ENCODE measurements around the gene DISC1.

The DISC1 gene

DNA sequence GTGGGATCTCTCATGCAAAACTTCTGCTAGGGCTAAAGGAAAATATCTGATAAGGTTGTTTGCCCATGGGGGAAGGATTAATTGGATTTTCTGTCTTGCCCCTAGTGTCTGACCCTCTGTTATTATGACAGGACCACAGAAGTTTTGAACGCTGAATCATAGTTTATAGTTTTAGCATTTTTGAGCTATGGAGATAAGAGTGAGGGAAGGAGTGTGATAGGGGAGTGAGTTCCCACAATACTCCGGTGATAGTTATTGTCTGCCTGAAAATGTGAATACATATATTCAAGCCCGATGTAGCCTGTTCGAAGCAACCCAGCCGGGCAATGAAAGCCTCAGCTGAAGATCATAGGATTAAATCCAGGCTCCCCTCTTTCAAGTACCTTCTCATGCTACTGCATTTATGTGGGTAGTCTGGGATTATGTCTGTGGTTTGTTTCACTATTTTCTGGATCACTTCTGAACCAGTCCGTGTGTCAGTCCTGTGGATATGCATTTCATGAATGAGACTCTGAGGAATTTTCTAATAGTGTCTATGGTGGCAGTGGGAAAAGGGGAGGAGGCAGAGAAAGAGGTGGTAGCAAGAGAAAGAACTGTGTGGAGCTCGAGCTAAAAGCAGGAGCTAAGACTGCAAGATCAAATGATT is 258.7 kb downstream of the DISC1 start:
- no peaks in the 10 kb centered on the region for H3K27me3 ChIP-seq (ENCODE audit: low read length)
- no peaks in the 10 kb centered on the region; the same call in 1 of the 2 replicates for H3K9me2 ChIP-seq (replicated peaks; ENCODE audit: insufficient read depth, low read length)
- TF ChIP-seq CTCF (IDR thresholded peaks at IDR 0.05; ENCODE audit: insufficient read depth, low read length, poor library complexity, severe bottlenecking): no peak
- TF ChIP-seq EZH2phosphoT487 (conservative IDR thresholded peaks at IDR 0.05; ENCODE audit: low read length): no peak
- H3F3A ChIP-seq (ENCODE audit: insufficient read depth): no peaks in the 10 kb centered on the region
- H3K4me3 ChIP-seq (ENCODE audit: insufficient read depth, low read length, poor library complexity, severe bottlenecking): no peak overlapping the region
- H3K4me2 ChIP-seq (ENCODE audit: low read depth, low read length, poor library complexity, severe bottlenecking): no peak overlapping the region
- no peak overlapping the region for H3K27ac ChIP-seq (ENCODE audit: low read depth, low read length)
- no peak overlapping the region for H3K9ac ChIP-seq (ENCODE audit: low read length)
- no peaks in the 10 kb centered on the region for H3K9me3 ChIP-seq (ENCODE audit: insufficient read depth, low read length)
- H3K79me2 ChIP-seq (ENCODE audit: insufficient read depth, low read length): no peaks in the 10 kb centered on the region
- H2AFZ ChIP-seq (ENCODE audit: low read depth, low read length, severe bottlenecking): no peak overlapping the region
- no peaks in the 10 kb centered on the region for H3K36me3 ChIP-seq (ENCODE audit: low read length)
- H4K20me1 ChIP-seq (ENCODE audit: low read depth, low read length): no peaks in the 10 kb centered on the region

- Histone ChIP-seq H3K9me3 (ENCODE audit: insufficient read depth, low read length) (no peaks in the 10 kb centered on the region), H3K36me3 (ENCODE audit: low read length) (no peaks in the 10 kb centered on the region), H4K20me1 (ENCODE audit: low read depth, low read length) (no peaks in the 10 kb centered on the region), H3K4me2 (ENCODE audit: low read depth, low read length, poor library complexity, severe bottlenecking) (no peak overlapping the region), H3K27ac (ENCODE audit: low read depth, low read length) (no peak overlapping the region), H3K4me3 (ENCODE audit: insufficient read depth, low read length, poor library complexity, severe bottlenecking) (no peak overlapping the region), H3K9ac (ENCODE audit: low read length) (no peak overlapping the region), H3K9me2 (replicated peaks; ENCODE audit: insufficient read depth, low read length) (no peaks in the 10 kb centered on the region; the same call in 1 of the 2 replicates), H2AFZ (ENCODE audit: low read depth, low read length, severe bottlenecking) (no peak overlapping the region), H3K79me2 (ENCODE audit: insufficient read depth, low read length) (no peaks in the 10 kb centered on the region), H3K27me3 (ENCODE audit: low read length) (no peaks in the 10 kb centered on the region), H3F3A (ENCODE audit: insufficient read depth) (no peaks in the 10 kb centered on the region)
- no peak for TF ChIP-seq EZH2phosphoT487 (conservative IDR thresholded peaks at IDR 0.05; ENCODE audit: low read length)
- no peak for TF ChIP-seq CTCF (IDR thresholded peaks at IDR 0.05; ENCODE audit: insufficient read depth, low read length, poor library complexity, severe bottlenecking)
Measured at GRCh38 chr1:231887166-231887565, 260.6 kb downstream of the DISC1 start.

DNA sequence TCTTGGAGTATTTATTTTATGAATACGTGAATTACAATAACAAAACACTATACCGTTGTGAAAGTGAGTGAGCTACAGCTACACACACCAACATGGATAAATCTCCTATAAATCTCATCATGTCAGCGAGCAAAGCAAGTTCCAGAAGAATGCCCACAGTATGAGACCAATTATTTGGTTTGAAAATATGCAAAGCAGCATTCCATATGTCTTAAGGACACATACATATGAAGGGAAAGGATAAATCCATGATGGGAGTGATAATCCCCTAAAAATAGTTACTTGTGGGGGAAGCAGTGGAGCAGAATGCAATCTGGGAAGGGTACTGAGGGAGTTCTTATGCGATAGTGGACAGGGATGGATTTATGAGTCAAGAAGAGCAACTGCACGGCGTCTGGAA is 261.3 kb downstream of the DISC1 start:
- Histone ChIP-seq H3K27me3 (ENCODE audit: low read length) (no peaks in the 10 kb centered on the region), H3F3A (ENCODE audit: insufficient read depth) (no peaks in the 10 kb centered on the region), H3K79me2 (ENCODE audit: insufficient read depth, low read length) (no peaks in the 10 kb centered on the region), H4K20me1 (ENCODE audit: low read depth, low read length) (no peaks in the 10 kb centered on the region), H3K9ac (ENCODE audit: low read length) (no peak overlapping the region), H3K27ac (ENCODE audit: low read depth, low read length) (no peak overlapping the region), H3K4me3 (ENCODE audit: insufficient read depth, low read length, poor library complexity, severe bottlenecking) (no peak overlapping the region), H2AFZ (ENCODE audit: low read depth, low read length, severe bottlenecking) (no peak overlapping the region), H3K4me2 (ENCODE audit: low read depth, low read length, poor library complexity, severe bottlenecking) (no peak overlapping the region), H3K36me3 (ENCODE audit: low read length) (no peaks in the 10 kb centered on the region), H3K9me2 (replicated peaks; ENCODE audit: insufficient read depth, low read length) (no peaks in the 10 kb centered on the region; the same call in 1 of the 2 replicates), H3K9me3 (ENCODE audit: insufficient read depth, low read length) (no peaks in the 10 kb centered on the region)
- TF ChIP-seq CTCF (IDR thresholded peaks at IDR 0.05; ENCODE audit: insufficient read depth, low read length, poor library complexity, severe bottlenecking) (no peak), EZH2phosphoT487 (conservative IDR thresholded peaks at IDR 0.05; ENCODE audit: low read length) (no peak)
